HepG2 (cell line): Measurements from ENCODE around the gene TACC2. TPM values are rescaled to one million over a fixed set of nuclear protein-coding genes. Genes with fewer than 3 reads are reported as not detected.
A peak's percentile ranks its signal among the peaks of the same experiment; 100 is the strongest.

ENCODE experiments used
- ATAC-seq: fragments of 200-7000 bp; cut with Tn5 transposase; 3 replicates; pipeline ENCODE4 v1.9.1; 2020; ENCODE audit warnings: mild to moderate bottlenecking, moderate library complexity
- BruUV-seq: library from RNA; stranded (reverse); fragments of 400-500 nt; replicated peaks from 2 replicates; lab custom pipeline; 2021; lab: Mats Ljungman, UMichigan
- CTCF ChIA-PET: fragments of 300-600 bp; formaldehyde crosslinking; extraction: SDS; loops from one replicate; lab custom pipeline; 2021; ENCODE audit warnings: low total read pairs, inconsistent platforms, low intra/inter-chr PET ratio; lab: Yijun Ruan, JAX
- POLR2A ChIA-PET: fragments of 350-600 bp; sonication (Branson Sonifier 250); formaldehyde crosslinking; loops from one replicate; lab custom pipeline; 2020; ENCODE audit warnings: antibody characterized with exemption, inconsistent platforms; lab: Yijun Ruan, JAX
- DNase-seq: peaks from one replicate; pipeline ENCODE4 v3.0.0-alpha.2; 2015; ENCODE audit warnings: low spot score
- FAIRE-seq: peaks from 3 replicates; lab custom pipeline; 2011; peaks lifted over from hg19 to GRCh38; lab: Jason Lieb, UNC
- H2AFZ ChIP-seq: one replicate; pipeline ENCODE4 v1.6.1; 2011; ENCODE audit warnings: low read length, inconsistent platforms
- H3K27ac ChIP-seq: fragments of 300-600 bp; 3 replicates; pipeline ENCODE4 v1.8.0; 2011; ENCODE audit warnings: mixed run types, mild to moderate bottlenecking, mixed read lengths, low read length, inconsistent platforms; ENCODE audit not compliant: insufficient read depth; ENCODE audit errors: extremely low read length
- H3K27me3 ChIP-seq, 2 experiments: fragments of 200-600 bp in 1 of 2; 2 replicates in 1 of 2; 3 replicates in 1 of 2; pipeline versions ENCODE4 v1.6.0 to v1.8.0; 2011; ENCODE audit warnings: low read length in 2 of 2, mild to moderate bottlenecking in 2 of 2, moderate library complexity in 2 of 2, inconsistent platforms in 1 of 2; ENCODE audit not compliant: insufficient read depth in 2 of 2, control insufficient read depth in 1 of 2
- H3K36me3 ChIP-seq, 2 experiments: fragments of 200-600 bp in 1 of 2; replicated peaks in 1 of 2; 2 replicates in 1 of 2; 3 replicates in 1 of 2; pipeline versions ENCODE4 v1.5.1 to v1.8.0; 2011; ENCODE audit warnings: low read length in 2 of 2, inconsistent platforms in 1 of 2; ENCODE audit not compliant: insufficient read depth in 2 of 2, control insufficient read depth in 1 of 2
- H3K4me1 ChIP-seq: 2 replicates; pipeline ENCODE4 v1.5.1; 2012; ENCODE audit warnings: low read length, inconsistent platforms; ENCODE audit not compliant: insufficient read depth
- H3K4me2 ChIP-seq: 2 replicates; pipeline ENCODE4 v1.6.0; 2011; ENCODE audit warnings: low read depth, low read length, inconsistent platforms
- H3K4me3 ChIP-seq, 3 experiments: fragments of 200-600 bp in 1 of 3; sonication (generic), shearing (Covaris generic) in 1 of 3; replicated peaks in 1 of 3; 2 replicates each; pipeline ENCODE4 v1.5.1; 2011 to 2016; ENCODE audit warnings: low read length in 3 of 3, inconsistent platforms in 2 of 3, low read depth in 2 of 3, mild to moderate bottlenecking in 2 of 3, control low read depth in 1 of 3, mixed read lengths in 1 of 3; ENCODE audit not compliant: insufficient read depth in 1 of 3
- H3K79me2 ChIP-seq: one replicate; pipeline ENCODE4 v1.6.1; 2011; ENCODE audit warnings: low read length, inconsistent platforms; ENCODE audit not compliant: insufficient read depth
- H3K9ac ChIP-seq: 2 replicates; pipeline ENCODE4 v1.6.0; 2011; ENCODE audit warnings: mild to moderate bottlenecking, low read depth, low read length, inconsistent platforms; ENCODE audit not compliant: insufficient read depth
- H3K9me3 ChIP-seq: 2 replicates; pipeline ENCODE4 v1.5.1; 2012; ENCODE audit warnings: mild to moderate bottlenecking, low read length
- H4K20me1 ChIP-seq: 2 replicates; pipeline ENCODE4 v1.6.0; 2011; ENCODE audit warnings: inconsistent platforms, mild to moderate bottlenecking, low read length, moderate library complexity; ENCODE audit not compliant: insufficient read depth
- ARID2 ChIP-seq: sonication (generic); formaldehyde crosslinking; IDR thresholded peaks from 2 replicates; pipeline ENCODE4 v1.8.1; 2022; ENCODE audit warnings: mild to moderate bottlenecking, missing genetic modification reagents, borderline replicate concordance
- GLI4 ChIP-seq: sonication (generic); formaldehyde crosslinking; IDR thresholded peaks from 2 replicates; pipeline ENCODE4 v1.5.1; 2020; ENCODE audit warnings: missing genetic modification reagents, mild to moderate bottlenecking, moderate library complexity, borderline replicate concordance
- KAT7 ChIP-seq: IDR thresholded peaks from 2 replicates; pipeline ENCODE4 v1.6.1; 2018; ENCODE audit warnings: borderline replicate concordance, missing compliant biosample characterization
- KDM6A ChIP-seq: IDR thresholded peaks from 2 replicates; pipeline ENCODE4 v1.6.1; 2016; ENCODE audit warnings: low read depth
- MIXL1 ChIP-seq: IDR thresholded peaks from 2 replicates; pipeline ENCODE4 v1.6.1; 2016
- PHB2 ChIP-seq: fragments of 450-650 bp; IDR thresholded peaks from 2 replicates; pipeline ENCODE4 v1.6.1; 2018; ENCODE audit not compliant: partially characterized antibody
- SMARCC2 ChIP-seq: fragments of 450-650 bp; IDR thresholded peaks from 2 replicates; pipeline ENCODE4 v1.6.1; 2017; ENCODE audit warnings: antibody characterized with exemption, mild to moderate bottlenecking
- TP53 ChIP-seq: sonication (generic); formaldehyde crosslinking; conservative IDR thresholded peaks from 2 replicates; pipeline ENCODE4 v1.4.0; 2020; ENCODE audit warnings: missing genetic modification reagents
- TRIM24 ChIP-seq: sonication (generic); formaldehyde crosslinking; IDR thresholded peaks from 2 replicates; pipeline ENCODE4 v1.8.0; 2022; ENCODE audit warnings: mild to moderate bottlenecking, missing genetic modification reagents
- ZBTB3 ChIP-seq: sonication (generic); formaldehyde crosslinking; IDR thresholded peaks from 2 replicates; pipeline ENCODE4 v1.4.0; 2020; ENCODE audit warnings: low read depth, mild to moderate bottlenecking, moderate library complexity, missing genetic modification reagents, borderline replicate concordance
- ZNF260 ChIP-seq: sonication (generic); formaldehyde crosslinking; IDR thresholded peaks from 2 replicates; pipeline ENCODE4 v1.4.0; 2020; ENCODE audit warnings: missing genetic modification reagents, low read depth, mild to moderate bottlenecking, borderline replicate concordance
- ZNF382 ChIP-seq: sonication (generic); formaldehyde crosslinking; IDR thresholded peaks from 2 replicates; pipeline ENCODE4 v1.5.0; 2020; ENCODE audit warnings: missing genetic modification reagents, mild to moderate bottlenecking, borderline replicate concordance
- ZNF546 ChIP-seq: sonication (generic); formaldehyde crosslinking; conservative IDR thresholded peaks from 2 replicates; pipeline ENCODE4 v1.8.1; 2023; ENCODE audit warnings: mild to moderate bottlenecking, missing genetic modification reagents
- ZNF780A ChIP-seq: sonication (generic); formaldehyde crosslinking; IDR thresholded peaks from 2 replicates; pipeline ENCODE4 v1.8.0; 2022; ENCODE audit warnings: mild to moderate bottlenecking, missing genetic modification reagents, moderate library complexity
- WGBS: methylation state at CpG from one replicate; pipeline ENCODE4 v1.1.6; 2017; ENCODE audit warnings: low lambda C conversion rate; 5-methylcytosine and 5-hydroxymethylcytosine counted together
- in situ Hi-C: cut with HindIII; loops from 2 replicates; pipeline ENCODE4 v1.10.0; 2017; ENCODE audit warnings: low pct_unique_long_range_greater_than_20kb; ENCODE audit not compliant: extremely low pct_ligation_motif_present
- intact Hi-C: fragments of 100-400 bp; cut with micrococcal nuclease; formaldehyde crosslinking; loops from one replicate; pipeline ENCODE4 v1.10.0; 2022; ENCODE audit not compliant: unreplicated experiment
- polyA plus RNA-seq, 8 experiments: library from polyadenylated mRNA; depleted of rRNA in 3 of 8; stranded (reverse) in 7 of 8; unstranded in 1 of 8; fragments of >200 nt; fragmentation: Illumina TruSeq in 4 of 8; extraction: Trizol in 4 of 8; gene quantifications; 2 replicates each; pipeline versions ENCODE4 v1.2.1 to v1.2.3, GENCODE V29; 2011 to 2016; ENCODE audit warnings: low read depth in 4 of 8, missing spikeins in 1 of 8, mixed read lengths in 1 of 8; ENCODE audit not compliant: insufficient read depth in 1 of 8
- total RNA-seq, 5 experiments: library from RNA; depleted of rRNA; stranded (reverse); fragments of >200 nt; fragmentation: Illumina TruSeq; extraction: Trizol; gene quantifications; 2 replicates each; pipeline ENCODE4 v1.2.3, GENCODE V29; 2016; ENCODE audit warnings: low read depth in 1 of 5
- TF ChIP-seq, protein P1 (sequence below): sonication (generic); formaldehyde crosslinking; IDR thresholded peaks from 2 replicates; pipeline ENCODE4 v1.4.0; 2020; ENCODE audit warnings: missing genetic modification reagents
- TF ChIP-seq, protein P2 (sequence below): fragments of 450-650 bp; IDR thresholded peaks from 2 replicates; pipeline ENCODE4 v1.6.1; 2017; ENCODE audit warnings: mild to moderate bottlenecking
- TF ChIP-seq, protein P3 (sequence below): sonication (generic); formaldehyde crosslinking; IDR thresholded peaks from 2 replicates; pipeline ENCODE4 v1.4.0; 2020; ENCODE audit warnings: mild to moderate bottlenecking, missing genetic modification reagents
- TF ChIP-seq, protein P4 (sequence below): sonication (generic); formaldehyde crosslinking; IDR thresholded peaks from 2 replicates; pipeline ENCODE4 v1.4.0; 2020; ENCODE audit warnings: missing genetic modification reagents, borderline replicate concordance

TACC2 gene
- total and polyA plus RNA-seq, 2 of the 13 experiments (the other 11 are each of a cell fraction or from before 2014, with no cell fraction given) = 11.8 to 16.0 TPM

DNA sequence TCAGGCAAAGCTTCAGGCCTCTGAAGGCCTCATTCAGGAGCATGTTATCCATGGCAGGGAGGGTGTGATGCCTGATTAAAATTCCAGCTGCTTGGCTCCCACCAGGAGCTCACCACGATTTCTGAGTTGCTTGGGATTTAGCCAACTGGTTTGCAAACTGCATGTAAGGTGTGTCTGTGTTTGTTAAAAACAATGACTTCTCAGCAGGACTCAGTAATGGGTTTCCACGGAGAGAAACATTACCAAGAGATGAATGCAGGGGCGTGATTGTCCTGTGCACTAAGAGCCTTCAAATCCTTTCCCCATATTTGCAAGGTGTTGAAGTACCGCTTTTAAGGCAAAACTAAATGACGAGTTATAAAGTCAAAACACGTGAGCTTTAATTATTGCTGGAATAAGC, 193.3 kb downstream of the TACC2 start:
- H3K27me3 ChIP-seq = no peaks in the 10 kb centered on the region
- peaks cover 42% of the 10 kb centered on the region for H3K4me1 ChIP-seq
- H3K9ac ChIP-seq = peak overlapping the region; percentile 14; the same call in 1 of the 2 replicates
- H3K9me3 ChIP-seq = no peaks in the 10 kb centered on the region
- ATAC-seq = no peak
- peak overlapping the region; percentile 49 for H3K27ac ChIP-seq
- H3K36me3 ChIP-seq = no peaks in the 10 kb centered on the region; a peak in 1 of 5 replicates
- intact Hi-C loops = no loop called here
- BruUV-seq = no TSS peak
- 85% methylated on average over 6 of the region's 6 CpGs for WGBS
- FAIRE-seq = no peak
- H4K20me1 ChIP-seq = peaks cover 5% of the 10 kb centered on the region
- no peak overlapping the region for H3K4me3 ChIP-seq
- H3K79me2 ChIP-seq = peaks cover 23% of the 10 kb centered on the region
- no peak overlapping the region for H3K4me2 ChIP-seq
- ChIA-PET POLR2A (interaction anchor here (1.2 kb wide), 1 partner anchor 69 kb away, joined by 3 read pairs; no protein-coding TSS in a partner anchor), CTCF (no interaction called here)
- no peak for DNase-seq
- no peak overlapping the region for H2AFZ ChIP-seq
- in situ Hi-C loops = no loop called here
- TF ChIP-seq PHB2 = no peak
- TF ChIP-seq ARID2 = no peak
- no peak for TF ChIP-seq TP53
- no peak for TF ChIP-seq TRIM24 (CRISPR knock-in tag)
- no peak for TF ChIP-seq KDM6A (CRISPR knock-in tag)
- TF ChIP-seq ZNF546 (CRISPR knock-in tag) = no peak
- no peak for TF ChIP-seq GLI4 (CRISPR knock-in tag)
- TF ChIP-seq, protein P1, sequence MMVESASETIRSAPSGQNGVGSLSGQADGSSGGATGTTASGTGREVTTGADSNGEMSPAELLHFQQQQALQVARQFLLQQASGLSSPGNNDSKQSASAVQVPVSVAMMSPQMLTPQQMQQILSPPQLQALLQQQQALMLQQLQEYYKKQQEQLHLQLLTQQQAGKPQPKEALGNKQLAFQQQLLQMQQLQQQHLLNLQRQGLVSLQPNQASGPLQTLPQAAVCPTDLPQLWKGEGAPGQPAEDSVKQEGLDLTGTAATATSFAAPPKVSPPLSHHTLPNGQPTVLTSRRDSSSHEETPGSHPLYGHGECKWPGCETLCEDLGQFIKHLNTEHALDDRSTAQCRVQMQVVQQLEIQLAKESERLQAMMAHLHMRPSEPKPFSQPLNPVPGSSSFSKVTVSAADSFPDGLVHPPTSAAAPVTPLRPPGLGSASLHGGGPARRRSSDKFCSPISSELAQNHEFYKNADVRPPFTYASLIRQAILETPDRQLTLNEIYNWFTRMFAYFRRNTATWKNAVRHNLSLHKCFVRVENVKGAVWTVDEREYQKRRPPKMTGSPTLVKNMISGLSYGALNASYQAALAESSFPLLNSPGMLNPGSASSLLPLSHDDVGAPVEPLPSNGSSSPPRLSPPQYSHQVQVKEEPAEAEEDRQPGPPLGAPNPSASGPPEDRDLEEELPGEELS (CRISPR knock-in tag) = no peak
- TF ChIP-seq, protein P2, sequence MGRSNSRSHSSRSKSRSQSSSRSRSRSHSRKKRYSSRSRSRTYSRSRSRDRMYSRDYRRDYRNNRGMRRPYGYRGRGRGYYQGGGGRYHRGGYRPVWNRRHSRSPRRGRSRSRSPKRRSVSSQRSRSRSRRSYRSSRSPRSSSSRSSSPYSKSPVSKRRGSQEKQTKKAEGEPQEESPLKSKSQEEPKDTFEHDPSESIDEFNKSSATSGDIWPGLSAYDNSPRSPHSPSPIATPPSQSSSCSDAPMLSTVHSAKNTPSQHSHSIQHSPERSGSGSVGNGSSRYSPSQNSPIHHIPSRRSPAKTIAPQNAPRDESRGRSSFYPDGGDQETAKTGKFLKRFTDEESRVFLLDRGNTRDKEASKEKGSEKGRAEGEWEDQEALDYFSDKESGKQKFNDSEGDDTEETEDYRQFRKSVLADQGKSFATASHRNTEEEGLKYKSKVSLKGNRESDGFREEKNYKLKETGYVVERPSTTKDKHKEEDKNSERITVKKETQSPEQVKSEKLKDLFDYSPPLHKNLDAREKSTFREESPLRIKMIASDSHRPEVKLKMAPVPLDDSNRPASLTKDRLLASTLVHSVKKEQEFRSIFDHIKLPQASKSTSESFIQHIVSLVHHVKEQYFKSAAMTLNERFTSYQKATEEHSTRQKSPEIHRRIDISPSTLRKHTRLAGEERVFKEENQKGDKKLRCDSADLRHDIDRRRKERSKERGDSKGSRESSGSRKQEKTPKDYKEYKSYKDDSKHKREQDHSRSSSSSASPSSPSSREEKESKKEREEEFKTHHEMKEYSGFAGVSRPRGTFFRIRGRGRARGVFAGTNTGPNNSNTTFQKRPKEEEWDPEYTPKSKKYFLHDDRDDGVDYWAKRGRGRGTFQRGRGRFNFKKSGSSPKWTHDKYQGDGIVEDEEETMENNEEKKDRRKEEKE = no peak
- TF ChIP-seq KAT7 (CRISPR knock-in tag) = no peak
- TF ChIP-seq, protein P3, sequence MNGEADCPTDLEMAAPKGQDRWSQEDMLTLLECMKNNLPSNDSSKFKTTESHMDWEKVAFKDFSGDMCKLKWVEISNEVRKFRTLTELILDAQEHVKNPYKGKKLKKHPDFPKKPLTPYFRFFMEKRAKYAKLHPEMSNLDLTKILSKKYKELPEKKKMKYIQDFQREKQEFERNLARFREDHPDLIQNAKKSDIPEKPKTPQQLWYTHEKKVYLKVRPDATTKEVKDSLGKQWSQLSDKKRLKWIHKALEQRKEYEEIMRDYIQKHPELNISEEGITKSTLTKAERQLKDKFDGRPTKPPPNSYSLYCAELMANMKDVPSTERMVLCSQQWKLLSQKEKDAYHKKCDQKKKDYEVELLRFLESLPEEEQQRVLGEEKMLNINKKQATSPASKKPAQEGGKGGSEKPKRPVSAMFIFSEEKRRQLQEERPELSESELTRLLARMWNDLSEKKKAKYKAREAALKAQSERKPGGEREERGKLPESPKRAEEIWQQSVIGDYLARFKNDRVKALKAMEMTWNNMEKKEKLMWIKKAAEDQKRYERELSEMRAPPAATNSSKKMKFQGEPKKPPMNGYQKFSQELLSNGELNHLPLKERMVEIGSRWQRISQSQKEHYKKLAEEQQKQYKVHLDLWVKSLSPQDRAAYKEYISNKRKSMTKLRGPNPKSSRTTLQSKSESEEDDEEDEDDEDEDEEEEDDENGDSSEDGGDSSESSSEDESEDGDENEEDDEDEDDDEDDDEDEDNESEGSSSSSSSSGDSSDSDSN (CRISPR knock-in tag) = no peak
- TF ChIP-seq, protein P4, sequence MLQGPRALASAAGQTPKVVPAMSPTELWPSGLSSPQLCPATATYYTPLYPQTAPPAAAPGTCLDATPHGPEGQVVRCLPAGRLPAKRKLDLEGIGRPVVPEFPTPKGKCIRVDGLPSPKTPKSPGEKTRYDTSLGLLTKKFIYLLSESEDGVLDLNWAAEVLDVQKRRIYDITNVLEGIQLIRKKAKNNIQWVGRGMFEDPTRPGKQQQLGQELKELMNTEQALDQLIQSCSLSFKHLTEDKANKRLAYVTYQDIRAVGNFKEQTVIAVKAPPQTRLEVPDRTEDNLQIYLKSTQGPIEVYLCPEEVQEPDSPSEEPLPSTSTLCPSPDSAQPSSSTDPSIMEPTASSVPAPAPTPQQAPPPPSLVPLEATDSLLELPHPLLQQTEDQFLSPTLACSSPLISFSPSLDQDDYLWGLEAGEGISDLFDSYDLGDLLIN (CRISPR knock-in tag) = no peak
- TF ChIP-seq ZNF382 = no peak
- no peak for TF ChIP-seq ZNF260 (CRISPR knock-in tag)
- TF ChIP-seq ZBTB3 (CRISPR knock-in tag) = no peak
- TF ChIP-seq MIXL1 (CRISPR knock-in tag) = no peak
- TF ChIP-seq SMARCC2 = no peak
- no peak for TF ChIP-seq ZNF780A (CRISPR knock-in tag)
